Prostate gland (tissue), 2 donors: ENCODE results near the gene ESR1.

ENCODE experiments used
- POLR2A ChIP-seq: fragments of 450-650 bp; IDR thresholded peaks from one replicate; pipeline ENCODE4 v1.6.1; 2016; ENCODE audit warnings: antibody characterized with exemption, mild to moderate bottlenecking
- TF ChIP-seq, protein P1 (sequence below), 4 experiments: fragments of 200-600 bp in 2 of 4; fragments of 450-650 bp in 2 of 4; sonication (generic) in 2 of 4; IDR thresholded peaks; 1 replicate in 3 of 4; 2 replicates in 1 of 4; pipeline ENCODE4 v1.5.1; 2016 to 2019; ENCODE audit warnings: antibody characterized with exemption in 4 of 4, mild to moderate bottlenecking in 2 of 4, moderate library complexity in 2 of 4

DNA sequence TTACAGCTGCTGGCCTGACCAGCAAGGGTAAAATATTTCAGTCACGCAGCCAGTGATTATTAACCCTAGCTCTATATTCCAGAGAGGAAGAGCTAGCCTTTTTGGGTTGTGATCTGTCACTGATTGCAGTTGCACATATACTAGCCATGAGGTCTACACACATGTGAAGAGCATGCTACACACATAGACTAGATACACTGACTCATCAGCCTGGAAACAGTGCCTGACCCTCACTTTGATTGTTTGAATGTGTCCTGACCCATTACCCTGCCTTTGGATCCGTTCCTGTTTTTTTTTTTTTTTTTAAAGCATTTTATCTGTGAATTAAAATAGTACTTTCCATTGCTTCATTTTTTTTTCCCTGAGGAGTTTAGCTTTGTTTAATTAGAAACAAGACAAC is 50.8 kb downstream of the ESR1 start:
- TF ChIP-seq POLR2A: no peak
- TF ChIP-seq, protein P1, sequence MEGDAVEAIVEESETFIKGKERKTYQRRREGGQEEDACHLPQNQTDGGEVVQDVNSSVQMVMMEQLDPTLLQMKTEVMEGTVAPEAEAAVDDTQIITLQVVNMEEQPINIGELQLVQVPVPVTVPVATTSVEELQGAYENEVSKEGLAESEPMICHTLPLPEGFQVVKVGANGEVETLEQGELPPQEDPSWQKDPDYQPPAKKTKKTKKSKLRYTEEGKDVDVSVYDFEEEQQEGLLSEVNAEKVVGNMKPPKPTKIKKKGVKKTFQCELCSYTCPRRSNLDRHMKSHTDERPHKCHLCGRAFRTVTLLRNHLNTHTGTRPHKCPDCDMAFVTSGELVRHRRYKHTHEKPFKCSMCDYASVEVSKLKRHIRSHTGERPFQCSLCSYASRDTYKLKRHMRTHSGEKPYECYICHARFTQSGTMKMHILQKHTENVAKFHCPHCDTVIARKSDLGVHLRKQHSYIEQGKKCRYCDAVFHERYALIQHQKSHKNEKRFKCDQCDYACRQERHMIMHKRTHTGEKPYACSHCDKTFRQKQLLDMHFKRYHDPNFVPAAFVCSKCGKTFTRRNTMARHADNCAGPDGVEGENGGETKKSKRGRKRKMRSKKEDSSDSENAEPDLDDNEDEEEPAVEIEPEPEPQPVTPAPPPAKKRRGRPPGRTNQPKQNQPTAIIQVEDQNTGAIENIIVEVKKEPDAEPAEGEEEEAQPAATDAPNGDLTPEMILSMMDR (IDR thresholded peaks at IDR 0.05): no peak
